ENCODE data around the gene OPTC.
"Not testable (repeated sequence)": the region's sequence is repeated elsewhere in the genome, so short reads cannot be mapped to it uniquely, and the experiment has no call there.

OPTC gene

DNA sequence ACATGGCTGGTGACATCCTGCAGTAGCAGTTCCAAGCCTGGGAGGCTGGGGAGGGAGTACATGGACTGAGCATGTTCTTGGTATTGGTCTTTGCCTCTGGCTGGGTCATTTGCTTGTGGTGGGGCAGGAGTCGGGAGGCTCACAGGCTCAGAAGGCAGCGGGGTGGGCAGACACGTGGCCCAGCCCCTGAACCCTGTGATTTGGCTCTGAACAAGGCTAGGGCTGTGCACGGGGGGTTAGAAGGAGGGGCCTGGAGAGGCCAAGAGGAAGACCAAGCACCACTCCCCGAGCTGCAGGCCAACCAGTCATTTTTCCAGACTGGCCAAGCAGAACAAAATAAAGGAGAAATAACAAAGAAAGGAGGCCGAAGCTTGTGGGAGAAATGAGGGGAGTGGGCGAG is 28.0 kb upstream of the OPTC start:
- no peak for ATAC-seq

DNA sequence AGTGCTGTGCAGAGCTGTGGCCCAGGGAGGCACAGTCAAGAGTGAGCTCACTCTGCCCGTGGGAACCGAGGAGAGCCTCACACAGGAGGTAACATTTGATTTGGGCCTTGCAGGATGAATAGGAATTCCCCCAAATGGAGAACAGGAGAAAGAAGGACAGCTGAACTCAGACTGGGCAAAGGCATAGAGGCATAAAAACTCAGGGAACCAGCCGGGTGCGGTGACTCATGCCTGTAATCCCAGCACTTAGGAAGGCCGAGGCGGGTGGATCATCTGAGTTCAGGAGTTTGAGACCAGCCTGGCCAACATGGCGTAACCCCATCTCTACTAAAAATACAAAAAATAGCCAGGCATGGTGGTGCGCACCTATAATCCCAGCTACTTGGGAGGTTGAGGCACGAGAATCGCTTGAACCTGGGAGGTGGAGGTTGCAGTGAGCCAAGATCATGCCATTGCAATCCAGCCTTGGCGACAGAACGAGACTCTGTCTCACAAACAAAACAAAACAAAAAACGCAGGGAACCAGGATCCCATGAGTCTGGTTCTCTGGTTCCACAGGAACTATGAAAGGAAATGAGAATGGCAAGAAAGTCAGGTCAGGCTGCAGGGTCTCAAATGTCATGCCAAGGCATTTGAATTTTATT is 26.9 kb upstream of the OPTC start:
- not testable (repeated sequence) for ATAC-seq

DNA sequence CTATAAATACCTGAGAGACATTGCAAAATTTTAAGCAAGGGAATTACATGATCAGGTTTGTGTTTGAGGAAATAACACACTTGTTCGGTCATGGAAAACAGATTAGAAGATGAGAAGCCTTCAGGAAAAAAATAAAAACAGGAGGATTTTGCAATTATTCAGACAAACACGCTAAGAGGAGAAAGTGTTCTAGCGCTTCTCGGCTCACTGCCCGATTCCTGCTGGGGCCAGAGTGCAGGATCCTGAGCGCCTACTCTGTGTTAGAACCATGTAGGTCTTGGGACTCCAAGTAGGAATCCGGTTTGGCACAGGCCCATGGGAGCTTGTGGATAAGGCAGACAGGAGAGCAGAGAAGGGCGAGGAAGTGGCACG is 26.4 kb upstream of the OPTC start:
- ATAC-seq: no peak

DNA sequence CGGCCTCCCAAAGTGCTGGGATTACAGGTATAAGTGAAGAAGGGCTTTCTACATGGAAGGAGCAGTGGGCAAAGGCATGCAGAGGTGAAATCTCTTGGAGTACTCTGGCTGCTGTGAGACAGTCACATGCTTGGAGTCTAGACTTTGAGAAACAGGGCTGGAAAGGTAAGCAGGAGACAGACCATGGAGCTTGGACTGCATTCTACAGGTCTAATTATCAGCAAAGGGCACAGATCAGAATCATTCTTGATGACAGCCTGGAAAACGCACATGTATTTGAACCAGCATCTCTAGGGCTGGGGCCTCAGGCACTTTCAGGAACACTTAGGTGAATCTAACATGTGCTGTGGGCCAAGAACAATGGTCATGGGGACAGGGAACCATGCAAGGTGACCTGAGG is 25.6 kb upstream of the OPTC start:
- no peak for ATAC-seq

DNA sequence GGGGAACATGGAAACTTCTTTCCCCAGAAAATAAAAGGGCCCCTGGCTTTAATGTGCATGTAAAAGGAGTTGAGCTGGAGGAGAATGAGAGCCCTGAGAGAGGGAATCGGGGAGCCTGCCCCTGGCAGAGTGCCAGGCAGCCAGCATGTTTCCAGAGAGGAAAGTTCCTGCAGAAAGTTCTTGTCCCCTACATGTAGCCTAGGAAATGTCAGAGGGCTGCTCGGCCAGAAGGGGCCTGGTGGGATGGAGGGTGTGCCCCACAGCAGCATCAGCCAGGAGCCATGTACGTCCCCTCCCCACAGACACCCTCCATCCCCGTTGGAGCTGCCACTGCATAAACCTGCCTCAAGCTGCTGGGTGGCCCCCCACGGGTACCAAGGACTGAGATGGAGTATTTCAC is 23.7 kb upstream of the OPTC start:
- ATAC-seq: no peak

DNA sequence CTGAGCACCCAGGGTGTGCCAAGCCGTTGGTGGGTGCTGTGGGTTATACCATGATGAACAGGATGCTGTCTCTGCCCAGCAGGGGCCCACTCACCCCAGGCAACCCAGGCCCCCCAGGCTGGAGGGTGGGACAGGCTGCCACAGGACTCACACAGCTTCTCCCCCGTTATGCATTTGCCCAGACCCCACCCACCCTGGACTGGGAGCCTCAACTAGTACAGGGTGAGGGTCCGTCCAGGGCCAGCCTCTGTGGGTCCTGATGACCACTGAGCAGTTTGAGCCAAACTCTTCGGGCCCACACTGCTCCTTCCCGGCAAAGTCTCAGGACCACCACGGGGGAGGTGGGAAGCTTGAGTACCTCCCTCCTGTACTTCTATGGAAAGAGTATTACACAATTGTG is 22.1 kb upstream of the OPTC start:
- ATAC-seq: no peak

DNA sequence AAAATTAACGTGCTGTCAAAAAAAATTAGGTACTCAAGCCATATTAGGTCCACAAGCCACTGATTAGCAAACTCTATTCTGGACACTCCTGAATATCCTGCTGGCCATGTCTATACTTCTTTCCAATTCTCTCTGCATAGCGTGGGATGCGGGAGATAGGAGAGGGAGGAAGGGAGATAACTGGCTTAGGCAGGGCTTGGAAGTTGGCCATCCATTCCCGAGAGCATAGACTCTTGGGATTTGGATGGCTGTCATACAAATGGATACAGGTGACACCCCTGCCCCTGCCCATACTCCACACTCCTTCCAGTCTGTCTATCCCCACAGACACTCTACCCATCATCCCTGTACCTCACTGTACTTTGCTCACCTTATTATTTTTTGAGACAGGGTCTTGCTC is 20.7 kb upstream of the OPTC start:
- ATAC-seq: no peak

DNA sequence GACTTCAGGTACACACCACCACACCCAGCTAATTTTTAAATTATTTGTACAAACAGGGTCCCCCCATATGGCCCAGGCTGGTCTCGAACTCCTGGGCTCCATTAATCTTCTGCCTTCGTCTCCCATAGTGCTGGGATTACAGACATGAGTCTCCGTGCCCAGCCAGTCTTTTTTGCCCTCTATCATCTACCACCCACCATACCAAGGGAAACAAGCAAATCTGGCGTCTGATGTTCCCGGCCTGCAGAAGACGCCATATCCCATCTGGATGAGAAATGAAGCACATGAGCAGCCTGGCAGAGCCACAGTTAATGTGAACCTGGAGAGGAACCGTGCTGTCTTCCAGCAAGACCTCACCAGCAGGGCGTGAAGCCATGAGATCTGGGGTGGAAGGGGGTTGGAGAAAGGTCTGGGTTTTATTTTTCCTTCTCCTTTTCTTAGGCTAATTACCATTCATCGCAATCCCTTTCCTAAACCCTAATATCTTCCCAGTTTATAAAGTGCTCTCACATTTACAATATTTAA is 20.1 kb upstream of the OPTC start:
- ATAC-seq: no peak

DNA sequence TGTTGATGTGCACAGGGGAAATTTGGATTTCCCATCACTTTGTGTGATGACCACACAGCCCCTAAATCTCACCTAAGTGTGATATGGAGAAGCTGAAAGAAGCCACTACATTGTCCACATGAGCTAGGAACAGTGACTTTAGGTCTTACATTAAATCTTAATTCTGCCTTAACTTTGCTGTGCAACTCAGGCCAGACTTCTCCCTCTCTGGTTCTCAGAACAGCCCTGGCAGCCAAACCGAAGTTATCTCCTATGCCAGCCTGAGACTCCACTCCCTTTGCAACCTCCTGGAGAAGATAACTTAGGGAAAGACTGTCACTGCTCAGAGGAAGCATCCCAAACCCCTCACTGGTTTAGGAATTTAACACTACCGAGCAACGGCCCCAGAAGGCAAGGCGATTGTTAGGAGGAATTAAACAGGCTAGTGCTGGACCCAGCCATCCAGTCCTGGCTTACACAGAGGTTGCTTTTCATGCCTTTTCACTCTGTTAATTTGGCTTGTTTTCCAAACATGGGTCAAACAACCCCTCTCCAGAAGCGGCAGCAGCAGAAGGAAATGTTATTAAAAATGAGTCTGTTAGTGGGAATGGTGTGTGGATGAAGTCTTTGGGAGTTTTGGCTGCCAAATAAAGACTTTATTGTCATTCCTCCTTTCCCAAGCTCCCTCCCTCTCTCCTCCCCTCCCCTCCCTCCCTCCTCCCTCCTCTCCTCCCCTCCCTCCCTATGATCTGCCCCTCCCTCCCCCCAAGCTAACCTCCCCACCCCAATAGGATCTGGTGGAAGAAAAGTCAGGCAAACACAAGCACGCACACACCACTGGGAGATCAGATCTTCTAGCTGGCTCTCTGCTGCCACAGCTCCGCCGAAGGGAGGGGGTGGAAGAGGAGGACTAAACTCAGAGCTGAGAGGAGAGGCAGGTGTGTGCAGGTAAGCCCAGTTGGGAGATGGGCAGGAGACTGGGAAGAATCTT is 18.7 kb upstream of the OPTC start, which contains the start of gene PRELP:
Gene PRELP, plus strand, starts transcription at position 795 of the 970 bp plus-strand sequence. CDS start 7,379 bp downstream, outside the sequence.
- no peak for ATAC-seq

DNA sequence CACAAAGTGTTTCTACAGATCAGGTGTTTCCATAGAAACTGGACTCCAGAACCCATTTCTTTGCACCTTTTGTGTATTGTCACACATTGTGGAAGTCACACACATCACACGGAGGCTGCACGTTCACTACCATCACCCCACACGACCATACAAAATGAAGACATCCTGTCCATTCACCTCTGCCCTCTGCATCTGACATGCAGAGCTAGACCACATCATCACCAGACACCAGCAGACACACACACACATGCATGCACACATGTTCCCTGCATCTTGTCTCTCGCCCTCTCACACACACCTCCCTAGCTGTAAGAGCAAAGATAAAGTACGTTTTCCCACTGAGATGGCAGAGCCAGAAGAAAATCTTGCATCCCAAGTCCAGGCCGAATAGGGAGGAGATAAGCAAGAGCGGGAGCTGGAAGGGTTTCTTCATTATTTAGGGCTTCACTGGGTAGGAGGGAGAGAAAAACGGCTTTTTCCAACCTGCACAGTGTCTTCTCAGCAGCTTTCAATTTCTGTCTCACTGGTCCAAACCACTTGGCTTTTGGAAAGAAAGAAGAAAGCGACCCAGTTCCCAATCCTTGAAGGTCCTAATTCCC is 17.6 kb upstream of the OPTC start:
- no peak for ATAC-seq

DNA sequence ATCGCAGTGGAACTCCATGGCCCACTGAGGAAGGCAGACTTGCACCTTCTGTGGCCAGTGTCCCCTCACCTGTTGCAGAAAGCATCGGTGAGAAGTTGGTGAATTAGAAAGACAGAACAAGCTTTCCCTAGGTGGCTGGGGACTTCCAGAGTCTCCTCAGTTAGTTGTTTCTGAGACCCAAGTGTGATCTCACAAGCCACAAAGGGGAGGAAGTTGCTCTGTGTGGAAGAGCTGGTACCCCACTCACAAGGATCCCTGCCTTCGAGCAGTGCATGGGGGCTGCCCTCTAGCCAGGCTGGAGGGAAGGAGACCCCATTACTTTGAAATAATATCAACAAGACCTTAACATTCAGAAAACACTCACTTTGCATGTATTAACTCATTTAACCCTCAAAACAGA is 16.2 kb upstream of the OPTC start:
- ATAC-seq: no peak

DNA sequence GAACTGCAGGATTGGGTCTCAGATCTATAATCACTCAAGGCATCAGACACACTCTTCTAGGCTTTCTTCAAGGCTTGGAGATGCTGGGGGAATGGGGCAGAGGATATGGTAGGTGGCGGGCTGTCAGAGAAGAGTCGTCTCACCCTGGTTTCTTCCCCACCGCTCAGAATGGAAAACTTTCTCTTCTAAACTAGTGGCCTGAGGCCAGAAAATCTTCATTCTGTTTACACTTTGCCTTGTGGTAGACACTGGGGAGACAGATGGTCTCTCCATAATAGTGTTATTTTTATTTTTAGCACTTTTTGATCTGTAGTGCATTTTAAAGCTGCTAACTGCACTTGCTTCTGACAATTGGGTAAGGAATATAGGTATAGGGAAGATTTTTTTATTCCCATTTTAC is 15.7 kb upstream of the OPTC start:
- ATAC-seq: no peak

DNA sequence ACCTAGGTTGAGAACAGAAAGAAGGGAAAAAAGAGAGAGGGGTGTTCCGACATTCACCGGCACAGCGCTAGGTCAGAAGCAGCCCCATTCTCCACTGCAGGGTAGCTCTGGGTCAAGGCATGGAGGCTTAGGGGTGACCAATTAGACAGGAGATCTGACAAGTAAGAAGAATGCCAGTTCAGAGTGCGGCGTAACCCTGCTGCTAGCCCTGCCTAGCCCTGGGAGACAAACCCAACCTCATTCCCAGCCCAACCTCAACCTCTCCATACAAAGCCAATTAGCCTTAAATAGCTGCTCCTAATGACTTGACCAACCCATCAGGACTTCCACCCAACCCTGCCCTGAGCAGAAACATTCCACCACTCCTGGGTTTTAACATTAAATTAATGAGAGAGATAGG is 15.0 kb upstream of the OPTC start:
- no peak for ATAC-seq

DNA sequence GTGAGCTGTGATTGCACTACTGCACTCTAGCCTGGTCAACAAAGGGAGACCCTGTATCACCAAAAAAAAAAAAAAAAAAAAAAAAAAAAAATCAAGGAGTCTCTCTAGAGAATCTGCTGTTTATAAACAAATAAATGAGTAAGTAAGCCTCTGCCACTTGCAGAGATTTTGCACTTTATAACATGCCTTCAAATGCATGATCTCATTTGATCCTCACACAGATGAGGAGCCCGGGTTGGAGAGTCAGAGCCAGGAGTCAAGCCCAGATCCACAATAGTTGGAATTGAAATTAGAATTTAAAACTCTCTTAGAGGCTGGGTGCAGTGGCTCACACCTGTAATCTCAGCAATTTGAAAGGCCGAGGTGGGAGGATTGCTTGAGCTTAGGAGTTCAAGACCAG is 14.3 kb upstream of the OPTC start:
- ATAC-seq: no peak

DNA sequence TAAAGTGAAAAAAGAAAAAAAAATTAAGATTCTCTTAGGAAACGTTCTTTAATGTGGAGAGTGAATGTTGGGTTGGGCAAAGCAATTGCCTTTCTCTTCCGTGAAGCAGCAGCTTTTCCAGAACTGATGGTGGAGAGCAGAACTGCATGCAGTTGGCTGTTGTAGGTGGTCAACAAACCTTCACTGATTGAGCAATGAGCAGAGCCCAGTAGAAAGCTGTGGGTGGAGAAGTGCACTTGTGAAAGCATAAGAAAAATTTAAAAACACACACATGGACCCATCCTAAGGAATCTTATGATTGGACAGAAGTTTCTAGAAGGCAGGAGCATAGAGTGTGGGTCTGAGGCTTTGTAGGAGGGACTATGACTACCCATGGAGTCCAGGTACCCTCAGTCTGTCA is 13.9 kb upstream of the OPTC start:
- ATAC-seq: no peak

DNA sequence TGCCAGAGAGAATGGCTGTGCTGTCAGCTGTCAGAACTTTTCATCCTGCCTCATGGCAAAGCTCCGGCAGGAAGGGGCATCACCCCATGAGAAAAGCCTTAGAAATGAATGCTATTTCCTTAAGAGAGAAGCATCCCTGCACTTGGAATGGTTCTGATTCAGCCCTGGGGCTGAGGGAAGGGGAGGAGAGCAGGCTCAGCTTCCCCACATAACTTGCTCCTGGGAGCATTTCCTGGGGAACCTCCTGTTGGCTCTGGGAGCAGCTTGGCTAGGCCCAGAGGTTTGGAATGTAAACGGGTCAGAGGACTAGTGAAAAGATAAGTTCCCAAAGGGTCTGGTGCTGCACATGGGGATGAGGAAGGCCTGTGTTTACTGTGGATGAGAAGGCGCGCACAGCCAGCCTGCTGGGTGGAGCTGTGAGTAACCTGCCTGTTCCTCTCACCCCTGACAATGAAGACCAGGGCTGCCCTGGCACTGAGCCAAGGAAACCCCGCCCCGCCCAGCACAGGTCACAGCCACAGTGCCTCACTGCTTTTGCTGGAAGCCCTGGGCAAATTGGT is 13.3 kb upstream of the OPTC start:
- ATAC-seq: peak; percentile 24 to 41

DNA sequence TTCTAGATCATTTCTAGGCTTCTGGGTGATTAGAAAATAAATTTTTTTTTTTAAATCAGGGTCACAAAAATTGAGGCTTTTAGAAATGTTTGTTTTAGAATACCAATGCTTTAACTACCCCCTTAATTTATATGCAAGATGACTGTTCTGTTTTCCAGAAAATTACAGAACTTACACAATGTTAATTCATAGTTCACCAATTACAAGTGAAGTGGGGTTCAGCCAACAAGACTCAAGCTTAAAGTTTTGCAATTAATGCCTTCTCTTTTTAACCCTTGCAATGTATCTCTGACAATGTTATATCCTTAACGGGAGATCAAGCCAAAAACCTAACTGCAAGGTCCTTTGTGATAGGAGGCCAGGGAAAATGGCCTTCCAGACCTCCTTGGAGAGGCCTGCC is 12.8 kb upstream of the OPTC start:
- ATAC-seq: no peak

DNA sequence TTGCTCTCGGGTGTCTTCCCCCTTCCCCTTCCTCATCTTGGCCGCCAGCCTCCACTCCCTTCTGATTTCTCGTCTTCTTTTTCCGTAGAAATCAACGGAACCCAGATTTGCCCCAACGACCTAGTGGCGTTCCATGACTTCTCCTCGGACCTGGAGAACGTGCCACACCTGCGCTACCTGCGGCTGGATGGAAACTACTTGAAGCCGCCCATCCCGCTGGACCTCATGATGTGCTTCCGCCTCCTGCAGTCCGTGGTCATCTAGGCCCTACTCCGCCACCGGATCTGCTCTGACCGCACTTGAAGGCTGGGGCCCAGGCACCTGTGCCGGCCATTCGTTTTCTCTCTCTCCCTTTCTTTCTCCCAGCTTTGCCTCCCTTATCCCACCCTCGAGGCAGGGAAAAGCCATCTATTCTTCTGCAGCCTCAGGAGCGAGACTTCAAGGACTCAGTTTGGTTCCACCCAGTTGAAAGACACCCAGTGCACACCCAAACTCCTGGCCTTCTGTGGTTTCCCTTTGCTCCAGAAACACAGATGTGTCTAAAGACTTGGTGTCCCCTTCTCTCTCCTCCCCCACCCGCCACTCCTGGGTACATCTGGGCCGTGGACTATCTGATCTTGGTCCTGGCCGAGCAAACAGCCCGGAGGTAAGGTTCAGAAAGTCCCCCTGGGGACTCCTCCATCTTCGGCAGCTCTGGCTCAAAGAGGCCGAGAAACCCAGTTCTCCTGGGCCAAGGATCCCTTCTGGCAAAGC is 7.2 kb upstream of the OPTC start:
- ATAC-seq: no peak

DNA sequence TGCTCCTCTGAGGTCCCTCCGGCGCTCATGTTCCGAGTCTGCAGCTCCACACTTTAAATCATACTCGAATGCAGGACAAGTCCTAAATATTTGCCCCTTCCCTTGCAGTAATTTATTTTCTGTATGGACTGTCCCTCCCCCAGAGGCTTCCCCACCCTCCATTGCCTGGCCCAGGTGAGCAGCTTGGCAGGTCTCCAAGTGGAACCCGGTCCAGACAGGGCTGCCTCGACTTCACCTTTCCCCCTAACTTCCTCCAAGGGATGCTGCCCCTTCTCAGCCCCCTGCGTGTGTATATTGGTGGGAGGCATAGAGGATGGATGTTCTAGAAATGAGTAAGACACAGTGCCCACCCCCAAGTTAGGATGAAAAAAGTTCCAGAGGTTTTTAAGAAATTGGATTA is 5.4 kb upstream of the OPTC start:
- no peak for ATAC-seq

DNA sequence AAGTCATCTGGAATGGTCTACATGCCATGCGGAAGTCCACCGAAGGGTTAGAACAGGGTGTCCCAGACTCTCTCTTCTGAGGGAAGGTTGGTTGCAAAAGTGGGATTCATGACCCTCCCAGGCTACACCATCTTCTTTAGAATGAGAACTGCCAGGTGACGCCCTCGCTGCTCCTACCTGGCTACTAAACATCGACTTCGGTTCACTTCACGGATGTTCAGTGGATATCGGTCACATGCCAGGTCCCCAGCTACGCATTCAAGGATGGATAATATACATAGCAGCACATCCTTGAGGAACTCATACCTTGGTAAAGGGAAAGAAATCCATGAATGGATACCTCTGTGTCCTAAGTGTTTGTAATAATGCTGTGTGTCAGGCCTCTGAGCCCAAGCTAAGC is 3.3 kb upstream of the OPTC start:
- ATAC-seq: no peak

DNA sequence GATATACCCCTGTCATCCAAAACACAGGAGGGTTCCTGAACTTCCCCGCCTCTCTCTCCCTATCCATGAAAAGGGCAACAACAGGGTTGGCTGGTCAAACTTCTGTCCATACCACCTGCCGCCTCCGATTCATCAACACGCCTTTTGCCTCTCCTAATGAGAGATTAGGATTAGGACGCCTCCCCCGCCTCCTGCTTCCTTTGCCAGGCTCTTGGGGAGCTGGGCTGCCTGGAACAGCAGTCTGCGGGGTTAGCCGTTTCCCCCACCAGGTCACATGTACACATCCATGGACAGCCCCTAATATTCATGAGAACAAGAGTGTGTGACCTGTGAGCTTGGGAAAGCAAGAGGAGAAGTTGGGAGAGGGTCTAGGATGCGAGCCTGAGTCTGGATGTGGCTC is 2.3 kb upstream of the OPTC start:
- ATAC-seq: no peak

DNA sequence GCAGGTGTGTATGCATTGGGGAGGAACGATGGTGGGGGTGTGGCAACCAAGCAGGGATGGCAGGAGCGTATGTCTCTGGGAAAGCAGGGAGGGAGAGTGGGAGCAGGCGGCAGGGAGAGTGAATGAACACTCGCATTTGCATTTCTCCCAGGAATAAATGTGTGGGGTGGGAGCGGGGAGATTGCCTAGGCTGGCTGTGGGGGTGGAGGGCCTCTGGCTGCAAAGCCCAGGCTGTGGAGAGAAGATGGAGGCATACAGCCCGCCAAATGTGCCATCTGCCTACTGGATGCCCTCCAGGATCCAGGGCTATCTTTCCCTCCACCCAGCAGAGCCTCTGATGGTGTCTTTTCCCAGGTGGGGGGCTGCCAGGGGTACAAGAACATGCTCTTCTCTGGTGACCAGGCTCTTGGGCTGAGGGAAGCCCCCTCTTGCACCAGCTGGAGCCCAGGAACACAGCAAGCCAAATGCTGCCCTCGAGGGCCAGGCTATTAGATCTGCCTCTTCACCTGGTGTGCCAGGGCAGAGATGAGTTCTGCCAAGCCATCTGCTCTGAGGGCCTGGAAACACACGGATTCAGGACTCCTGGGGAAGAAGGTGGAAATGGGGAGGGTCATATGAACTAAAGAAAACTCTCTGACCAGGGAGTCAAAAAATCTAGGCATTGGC is 1.7 kb upstream of the OPTC start:
- no peak for ATAC-seq
